IMR-90 (cell line): ENCODE results near the gene EGFR. TPM values are rescaled to one million over a fixed set of nuclear protein-coding genes. Genes with fewer than 3 reads are reported as not detected.

Experiments used
- ATAC-seq: fragments of 200-7000 bp; cut with Tn5 transposase; 2 replicates; pipeline ENCODE4 v1.9.1; 2020; ENCODE audit warnings: low read depth, mild to moderate bottlenecking, moderate library complexity
- BruUV-seq: library from RNA; stranded (reverse); fragments of 400-500 nt; replicated peaks from 2 replicates; lab custom pipeline; 2021; lab: Mats Ljungman, UMichigan
- CTCF ChIA-PET: fragments of 300-600 bp; formaldehyde crosslinking; extraction: SDS; loops from one replicate; lab custom pipeline; 2021; ENCODE audit warnings: antibody characterized with exemption; lab: Yijun Ruan, JAX
- POLR2A ChIA-PET: fragments of 300-600 bp; sonication (Branson Sonifier 250); formaldehyde crosslinking; loops from one replicate; lab custom pipeline; 2022; ENCODE audit warnings: antibody characterized with exemption; ENCODE audit not compliant: unreplicated experiment; lab: Charles Lee
- DNase-seq: peaks from one replicate; pipeline ENCODE4 v3.0.0; 2013
- H2AFZ ChIP-seq: replicated peaks from 2 replicates; pipeline ENCODE3; 2013; ENCODE audit warnings: low read length, mild to moderate bottlenecking; ENCODE audit not compliant: poor library complexity
- H2AK5ac ChIP-seq: 2 replicates; pipeline ENCODE4 v1.6.1; 2013; ENCODE audit warnings: low read depth, low read length, inconsistent platforms
- H2AK9ac ChIP-seq: replicated peaks from 2 replicates; pipeline ENCODE3; 2013; ENCODE audit warnings: mild to moderate bottlenecking, low read depth, low read length, moderate library complexity; ENCODE audit not compliant: poor library complexity
- H2BK120ac ChIP-seq: 2 replicates; pipeline ENCODE4 v1.6.1; 2013; ENCODE audit warnings: low read depth, low read length, inconsistent platforms
- H2BK15ac ChIP-seq: 3 replicates; pipeline ENCODE4 v1.6.1; 2013; ENCODE audit warnings: low read depth, low read length, inconsistent platforms
- H2BK20ac ChIP-seq: 2 replicates; pipeline ENCODE4 v1.6.1; 2013; ENCODE audit warnings: low read depth, mild to moderate bottlenecking, inconsistent platforms, low read length, moderate library complexity
- H2BK5ac ChIP-seq: 2 replicates; pipeline ENCODE4 v1.6.1; 2013; ENCODE audit warnings: mild to moderate bottlenecking, low read depth, low read length, inconsistent platforms; ENCODE audit not compliant: poor library complexity, severe bottlenecking
- H3K14ac ChIP-seq: replicated peaks from 2 replicates; pipeline ENCODE4 v1.6.1; 2013; ENCODE audit warnings: low read depth, low read length, inconsistent platforms
- H3K18ac ChIP-seq: 2 replicates; pipeline ENCODE4 v1.6.1; 2013; ENCODE audit warnings: low read depth, low read length, control low read depth
- H3K23ac ChIP-seq: 2 replicates; pipeline ENCODE4 v1.6.1; 2013; ENCODE audit warnings: low read depth, low read length, inconsistent platforms
- H3K27ac ChIP-seq: 2 replicates; pipeline ENCODE4 v1.5.1; 2013; ENCODE audit warnings: mild to moderate bottlenecking, control low read depth, low read length; ENCODE audit not compliant: insufficient read depth
- H3K27me3 ChIP-seq: 2 replicates; pipeline ENCODE4 v1.6.1; 2013; ENCODE audit warnings: low read length; ENCODE audit not compliant: control insufficient read depth, insufficient read depth
- H3K36me3 ChIP-seq: 2 replicates; pipeline ENCODE4 v1.6.1; 2013; ENCODE audit warnings: low read length, mixed read lengths; ENCODE audit not compliant: control insufficient read depth, insufficient read depth
- H3K4ac ChIP-seq: 2 replicates; pipeline ENCODE4 v1.6.1; 2013; ENCODE audit warnings: low read depth, low read length, inconsistent platforms
- H3K4me1 ChIP-seq: 2 replicates; pipeline ENCODE4 v1.6.1; 2013; ENCODE audit warnings: low read length, mixed read lengths; ENCODE audit not compliant: control insufficient read depth, insufficient read depth
- H3K4me2 ChIP-seq: 2 replicates; pipeline ENCODE4 v1.6.1; 2013; ENCODE audit warnings: low read depth, mild to moderate bottlenecking, control low read depth, low read length, moderate library complexity
- H3K4me3 ChIP-seq: 2 replicates; pipeline ENCODE4 v1.5.1; 2013; ENCODE audit warnings: low read depth, mild to moderate bottlenecking, control low read depth, low read length, moderate library complexity; ENCODE audit not compliant: insufficient read depth
- H3K56ac ChIP-seq: 2 replicates; pipeline ENCODE4 v1.6.1; 2013; ENCODE audit warnings: low read length, inconsistent platforms; ENCODE audit not compliant: insufficient read depth; ENCODE audit errors: extremely low read depth
- H3K79me1 ChIP-seq, 2 experiments: 2 replicates each; pipeline ENCODE4 v1.6.1; 2013; ENCODE audit warnings: low read length in 2 of 2, inconsistent platforms in 1 of 2, low read depth in 1 of 2
- H3K9ac ChIP-seq: 2 replicates; pipeline ENCODE4 v1.6.1; 2013; ENCODE audit warnings: low read depth, low read length, control low read depth
- H3K9me1 ChIP-seq: 2 replicates; pipeline ENCODE4 v1.6.1; 2013; ENCODE audit warnings: low read length, inconsistent platforms; ENCODE audit not compliant: insufficient read depth
- H3K9me3 ChIP-seq: 2 replicates; pipeline ENCODE4 v1.6.1; 2013; ENCODE audit warnings: low read length; ENCODE audit not compliant: control insufficient read depth, insufficient read depth
- H4K20me1 ChIP-seq: 2 replicates; pipeline ENCODE4 v1.6.1; 2013; ENCODE audit warnings: low read length, inconsistent platforms; ENCODE audit not compliant: insufficient read depth
- H4K5ac ChIP-seq: 2 replicates; pipeline ENCODE4 v1.6.1; 2013; ENCODE audit warnings: mild to moderate bottlenecking, low read depth, low read length, control low read depth
- H4K8ac ChIP-seq, 2 experiments: 2 replicates each; pipeline ENCODE4 v1.6.1; 2013; ENCODE audit warnings: low read depth in 2 of 2, low read length in 2 of 2, control low read depth in 1 of 2, inconsistent platforms in 1 of 2
- H4K91ac ChIP-seq: 2 replicates; pipeline ENCODE4 v1.6.1; 2013; ENCODE audit warnings: low read depth, low read length, inconsistent platforms; ENCODE audit not compliant: insufficient read depth
- BHLHE40 ChIP-seq: fragments of 150-350 bp; IDR thresholded peaks from 2 replicates; pipeline ENCODE4 v1.6.1; 2016; ENCODE audit warnings: mild to moderate bottlenecking, low read depth, low read length
- CEBPB ChIP-seq: IDR thresholded peaks from 2 replicates; pipeline ENCODE4 v1.6.1; 2012; ENCODE audit warnings: low read depth, low read length, improper control_type of control experiment
- CHD1 ChIP-seq: IDR thresholded peaks from 2 replicates; pipeline ENCODE4 v1.6.1; 2012; ENCODE audit warnings: low read depth, low read length, improper control_type of control experiment
- FOS ChIP-seq: fragments of 150-350 bp; IDR thresholded peaks from 2 replicates; pipeline ENCODE4 v1.6.1; 2016; ENCODE audit warnings: low read depth, low read length
- MAFK ChIP-seq: IDR thresholded peaks from 2 replicates; pipeline ENCODE4 v1.6.1; 2012; ENCODE audit warnings: low read depth, low read length, improper control_type of control experiment
- MAZ ChIP-seq: IDR thresholded peaks from 2 replicates; pipeline ENCODE4 v1.6.1; 2012; ENCODE audit warnings: low read depth, mild to moderate bottlenecking, low read length, improper control_type of control experiment, moderate library complexity, borderline replicate concordance
- NFE2L2 ChIP-seq: fragments of 150-350 bp; IDR thresholded peaks from 2 replicates; pipeline ENCODE4 v1.6.1; 2016; ENCODE audit warnings: low read depth, mild to moderate bottlenecking, low read length
- RAD21 ChIP-seq: IDR thresholded peaks from 2 replicates; pipeline ENCODE4 v1.6.1; 2012; ENCODE audit warnings: low read length, improper control_type of control experiment
- RFX5 ChIP-seq: IDR thresholded peaks from 2 replicates; pipeline ENCODE4 v1.8.0; 2012; ENCODE audit warnings: low read depth, mild to moderate bottlenecking, low read length, moderate library complexity
- SMC3 ChIP-seq: fragments of 150-350 bp; IDR thresholded peaks from 2 replicates; pipeline ENCODE4 v1.6.1; 2016; ENCODE audit warnings: low read depth, mild to moderate bottlenecking, antibody characterized with exemption, low read length, moderate library complexity
- WGBS, 2 experiments: methylation state at CpG; one replicate each; pipeline versions ENCODE4 v1.1.5 to v1.1.7; 2013; ENCODE audit warnings: missing lambda C conversion rate in 2 of 2; ENCODE audit not compliant: insufficient read length in 1 of 2; ENCODE audit errors: extremely low coverage in 2 of 2; 5-methylcytosine and 5-hydroxymethylcytosine counted together
- dilution Hi-C: fragments of 300-500 bp; cut with HindIII; formaldehyde crosslinking; loops from one replicate; pipeline ENCODE4 v1.14.3; 2018; ENCODE audit warnings: low sequenced_read_pairs; ENCODE audit not compliant: unreplicated experiment
- in situ Hi-C: fragments of 300-500 bp; cut with MboI; formaldehyde crosslinking; loops from 3 replicates; pipeline ENCODE4 v1.14.3; 2019; ENCODE audit warnings: low sequenced_read_pairs, inconsistent platforms, mixed read lengths
- intact Hi-C: fragments of 100-400 bp; cut with micrococcal nuclease; formaldehyde crosslinking; loops from 2 replicates; pipeline ENCODE4 v1.10.0; 2022
- polyA plus RNA-seq, 3 experiments: library from polyadenylated mRNA; depleted of rRNA; stranded (reverse); fragments of >200 nt; gene quantifications; 2 replicates each; pipeline ENCODE4 v1.2.3, GENCODE V29; 2012; ENCODE audit warnings: low replicate concordance in 1 of 3
- total RNA-seq: library from RNA; depleted of rRNA; stranded (reverse); fragments of >200 nt; gene quantifications from 2 replicates; pipeline ENCODE4 v1.2.3, GENCODE V29; 2012
- TF ChIP-seq, protein P1 (sequence below): conservative IDR thresholded peaks from 2 replicates; pipeline ENCODE4 v1.5.1; 2012; ENCODE audit warnings: mild to moderate bottlenecking, low read depth, low read length, improper control_type of control experiment
- TF ChIP-seq, protein P2 (sequence below): fragments of 150-350 bp; IDR thresholded peaks from 2 replicates; pipeline ENCODE4 v1.6.1; 2017; ENCODE audit warnings: mild to moderate bottlenecking, antibody characterized with exemption, low read length, low read depth
- TF ChIP-seq, protein P3 (sequence below): fragments of 150-350 bp; IDR thresholded peaks from 2 replicates; pipeline ENCODE4 v1.6.1; 2016; ENCODE audit warnings: low read depth, mild to moderate bottlenecking, low read length, moderate library complexity, borderline replicate concordance

EGFR gene
- total and polyA plus RNA-seq, 2 of the 4 experiments (the other 2 are of a cell fraction) = 36.9 to 60.4 TPM

DNA sequence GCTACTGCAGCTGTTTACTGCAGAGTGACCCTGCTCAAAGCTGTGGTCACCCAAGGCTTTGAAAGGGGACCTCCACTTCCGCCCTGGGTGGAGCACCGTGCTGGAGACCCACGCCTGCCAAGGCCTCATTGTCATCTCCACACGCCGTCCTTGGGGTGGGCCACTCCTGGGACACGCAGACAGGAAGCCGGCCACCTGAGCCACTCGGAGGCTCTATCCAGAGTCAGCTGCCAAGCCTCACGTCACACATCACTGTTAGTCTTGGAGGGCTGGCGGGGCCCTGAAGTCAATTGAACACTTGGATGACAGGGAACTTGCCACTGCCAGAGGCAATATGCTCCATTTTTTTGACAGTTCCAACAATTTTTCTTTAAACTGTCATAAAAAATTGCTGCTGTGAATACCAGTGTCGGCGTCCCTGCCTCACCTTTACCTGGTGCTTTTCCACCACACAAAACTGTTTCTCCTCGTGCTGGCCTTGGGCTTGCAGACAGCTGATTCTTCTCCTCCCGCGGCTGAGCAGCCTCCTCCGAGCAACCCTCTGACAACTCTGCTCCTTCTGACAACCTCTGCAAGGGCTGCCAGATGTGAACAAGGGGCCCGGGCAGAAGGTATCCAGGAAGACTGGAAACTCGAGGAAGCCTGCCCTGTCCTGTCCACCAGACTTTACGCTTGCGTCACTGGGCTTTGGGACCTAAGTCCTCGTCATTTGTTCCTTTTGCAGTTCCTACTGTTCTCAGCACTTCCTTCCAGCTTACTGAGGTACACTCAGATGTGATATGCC is 81.9 kb downstream of the EGFR start:
- H3K27ac ChIP-seq = peak overlapping the region; percentile 45; the same call in 1 of the 2 replicates
- H3K4ac ChIP-seq = peak overlapping the region; percentile 44; the same call in 1 of the 2 replicates
- H2AFZ ChIP-seq = peak overlapping the region; percentile 2
- H2BK15ac ChIP-seq = no peak overlapping the region
- intact Hi-C loops (no loop called here), in situ Hi-C loops (no loop called here), dilution Hi-C loops (no loop called here)
- H2BK20ac ChIP-seq = peak overlapping the region; percentile 10; the same call in 1 of the 2 replicates
- peaks cover 32% of the 10 kb centered on the region for H3K9me1 ChIP-seq
- 24% methylated on average over 12 of the region's 21 CpGs; no CpG with 5 or more reads in 1 of the 2 experiments for WGBS, 2 experiments
- no peaks in the 10 kb centered on the region for H3K9me3 ChIP-seq
- 0 out of 2 replicates have a peak overlapping the region, but pooled peaks have one; percentile 11 for H2AK5ac ChIP-seq
- peaks cover 31% of the 10 kb centered on the region for H3K4me1 ChIP-seq
- H2AK9ac ChIP-seq = no peak overlapping the region
- H4K8ac ChIP-seq = peak overlapping the region in 1 of 2 experiments; percentile 36; a peak in 1 of 4 replicates
- peaks cover 2% of the 10 kb centered on the region; the same call in 1 of the 2 replicates for H3K36me3 ChIP-seq
- peak overlapping the region; percentile 24 for H4K5ac ChIP-seq
- H3K27me3 ChIP-seq = no peaks in the 10 kb centered on the region
- H3K4me3 ChIP-seq = no peak overlapping the region
- H3K18ac ChIP-seq = no peak overlapping the region; the same call in 1 of the 2 replicates
- H3K9ac ChIP-seq = no peak overlapping the region
- H3K79me1 ChIP-seq = peaks cover 54 to 90% of the 10 kb centered on the region in 2 experiments
- no peak overlapping the region for H2BK5ac ChIP-seq
- BruUV-seq = no TSS peak
- no peak overlapping the region; the same call in 1 of the 2 replicates for H3K4me2 ChIP-seq
- peaks cover 50% of the 10 kb centered on the region for H4K20me1 ChIP-seq
- no peak overlapping the region for H3K14ac ChIP-seq
- DNase-seq (no peak), ATAC-seq (no peak; the same call in 1 of the 2 replicates)
- H4K91ac ChIP-seq = no peak overlapping the region
- no peak overlapping the region for H3K56ac ChIP-seq
- H2BK120ac ChIP-seq = peak overlapping the region; percentile 28; the same call in 1 of the 2 replicates
- CTCF ChIA-PET = interaction anchor here (0.9 kb wide), 1 partner anchor 25 kb away, joined by 3 read pairs; no protein-coding TSS in a partner anchor
- H3K23ac ChIP-seq = peak overlapping the region; percentile 35; the same call in 1 of the 2 replicates
- POLR2A ChIA-PET = no interaction called here
- no peak for TF ChIP-seq NFE2L2
- no peak for TF ChIP-seq RAD21
- no peak for TF ChIP-seq SMC3
- TF ChIP-seq, protein P1, sequence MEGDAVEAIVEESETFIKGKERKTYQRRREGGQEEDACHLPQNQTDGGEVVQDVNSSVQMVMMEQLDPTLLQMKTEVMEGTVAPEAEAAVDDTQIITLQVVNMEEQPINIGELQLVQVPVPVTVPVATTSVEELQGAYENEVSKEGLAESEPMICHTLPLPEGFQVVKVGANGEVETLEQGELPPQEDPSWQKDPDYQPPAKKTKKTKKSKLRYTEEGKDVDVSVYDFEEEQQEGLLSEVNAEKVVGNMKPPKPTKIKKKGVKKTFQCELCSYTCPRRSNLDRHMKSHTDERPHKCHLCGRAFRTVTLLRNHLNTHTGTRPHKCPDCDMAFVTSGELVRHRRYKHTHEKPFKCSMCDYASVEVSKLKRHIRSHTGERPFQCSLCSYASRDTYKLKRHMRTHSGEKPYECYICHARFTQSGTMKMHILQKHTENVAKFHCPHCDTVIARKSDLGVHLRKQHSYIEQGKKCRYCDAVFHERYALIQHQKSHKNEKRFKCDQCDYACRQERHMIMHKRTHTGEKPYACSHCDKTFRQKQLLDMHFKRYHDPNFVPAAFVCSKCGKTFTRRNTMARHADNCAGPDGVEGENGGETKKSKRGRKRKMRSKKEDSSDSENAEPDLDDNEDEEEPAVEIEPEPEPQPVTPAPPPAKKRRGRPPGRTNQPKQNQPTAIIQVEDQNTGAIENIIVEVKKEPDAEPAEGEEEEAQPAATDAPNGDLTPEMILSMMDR = no peak
- TF ChIP-seq, protein P2, sequence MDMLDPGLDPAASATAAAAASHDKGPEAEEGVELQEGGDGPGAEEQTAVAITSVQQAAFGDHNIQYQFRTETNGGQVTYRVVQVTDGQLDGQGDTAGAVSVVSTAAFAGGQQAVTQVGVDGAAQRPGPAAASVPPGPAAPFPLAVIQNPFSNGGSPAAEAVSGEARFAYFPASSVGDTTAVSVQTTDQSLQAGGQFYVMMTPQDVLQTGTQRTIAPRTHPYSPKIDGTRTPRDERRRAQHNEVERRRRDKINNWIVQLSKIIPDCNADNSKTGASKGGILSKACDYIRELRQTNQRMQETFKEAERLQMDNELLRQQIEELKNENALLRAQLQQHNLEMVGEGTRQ = no peak
- no peak for TF ChIP-seq MAFK
- TF ChIP-seq RFX5 = no peak
- TF ChIP-seq FOS = no peak
- no peak for TF ChIP-seq BHLHE40
- no peak for TF ChIP-seq MAZ
- TF ChIP-seq CEBPB = no peak
- TF ChIP-seq, protein P3, sequence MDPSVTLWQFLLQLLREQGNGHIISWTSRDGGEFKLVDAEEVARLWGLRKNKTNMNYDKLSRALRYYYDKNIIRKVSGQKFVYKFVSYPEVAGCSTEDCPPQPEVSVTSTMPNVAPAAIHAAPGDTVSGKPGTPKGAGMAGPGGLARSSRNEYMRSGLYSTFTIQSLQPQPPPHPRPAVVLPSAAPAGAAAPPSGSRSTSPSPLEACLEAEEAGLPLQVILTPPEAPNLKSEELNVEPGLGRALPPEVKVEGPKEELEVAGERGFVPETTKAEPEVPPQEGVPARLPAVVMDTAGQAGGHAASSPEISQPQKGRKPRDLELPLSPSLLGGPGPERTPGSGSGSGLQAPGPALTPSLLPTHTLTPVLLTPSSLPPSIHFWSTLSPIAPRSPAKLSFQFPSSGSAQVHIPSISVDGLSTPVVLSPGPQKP = no peak
- TF ChIP-seq CHD1 = no peak
